Measurements from ENCODE around the gene PDE8B. TPM values are rescaled to one million over a fixed set of nuclear protein-coding genes. Genes with fewer than 3 reads are reported as not detected.

PDE8B gene
- total and polyA plus RNA-seq, 2 experiments from 2014 or later: 0.83 to 0.84 TPM

DNA sequence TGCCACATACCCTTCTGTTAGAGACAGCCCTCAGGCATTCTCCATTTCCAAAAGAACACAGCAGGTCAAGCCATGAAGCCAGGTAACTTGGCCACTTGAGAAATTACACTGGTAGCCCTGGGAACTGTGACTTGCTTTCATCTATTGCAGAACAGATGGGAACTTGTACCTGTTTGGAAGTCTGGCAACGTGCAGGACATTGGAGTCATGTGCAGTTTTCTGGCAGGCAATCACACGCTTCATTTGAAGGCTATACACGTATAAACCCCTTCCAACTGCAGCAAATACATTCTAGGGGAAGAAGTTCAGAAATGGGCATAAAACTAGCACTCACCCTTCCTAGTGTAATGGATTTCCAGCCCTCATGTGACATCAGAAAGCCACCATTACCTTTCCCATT lies 227.6 kb downstream of the PDE8B start:
- peaks cover 1% of the 10 kb centered on the region for H3K36me3 ChIP-seq
- H3K4me3 ChIP-seq: no peak overlapping the region
- H3K27me3 ChIP-seq: no peaks in the 10 kb centered on the region
- H3K9me3 ChIP-seq (ENCODE audit: low read depth): no peaks in the 10 kb centered on the region
- no peaks in the 10 kb centered on the region for H3K4me1 ChIP-seq (ENCODE audit: low read depth)
- no peak overlapping the region for H3K27ac ChIP-seq
- TF ChIP-seq CTCF (IDR thresholded peaks at IDR 0.05; ENCODE audit: low read depth, low read length): no peak
- DNase-seq (ENCODE audit: low read depth in 1 of 2, low spot score in 1 of 2): no peak

DNA sequence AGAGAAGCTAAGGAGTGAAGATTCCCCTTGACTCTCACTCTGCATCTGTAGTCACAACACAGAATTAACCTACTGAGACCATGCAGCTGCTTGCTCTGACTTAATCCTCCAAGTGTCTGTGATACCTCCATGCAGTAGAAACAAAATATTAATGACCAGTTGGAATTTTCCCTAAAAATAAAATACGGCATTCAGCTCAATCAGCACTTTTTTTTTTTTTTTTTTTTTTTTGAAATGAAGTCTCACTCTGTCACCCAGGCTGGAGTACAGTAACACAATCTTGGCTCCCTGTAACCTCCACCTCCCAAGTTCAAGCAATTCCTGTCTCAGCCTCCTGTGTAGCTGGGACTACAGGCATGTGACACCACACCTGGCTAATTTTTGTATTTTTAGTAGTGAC lies 233.2 kb downstream of the PDE8B start:
- no peak overlapping the region for H3K27ac ChIP-seq
- TF ChIP-seq CTCF (IDR thresholded peaks at IDR 0.05; ENCODE audit: low read depth, low read length): no peak
- no peak for DNase-seq (ENCODE audit: low read depth in 1 of 2, low spot score in 1 of 2)
- H3K4me1 ChIP-seq (ENCODE audit: low read depth): no peaks in the 10 kb centered on the region
- H3K36me3 ChIP-seq: peaks cover 2% of the 10 kb centered on the region
- H3K9me3 ChIP-seq (ENCODE audit: low read depth): no peaks in the 10 kb centered on the region
- no peak overlapping the region for H3K4me3 ChIP-seq
- no peaks in the 10 kb centered on the region for H3K27me3 ChIP-seq

DNA sequence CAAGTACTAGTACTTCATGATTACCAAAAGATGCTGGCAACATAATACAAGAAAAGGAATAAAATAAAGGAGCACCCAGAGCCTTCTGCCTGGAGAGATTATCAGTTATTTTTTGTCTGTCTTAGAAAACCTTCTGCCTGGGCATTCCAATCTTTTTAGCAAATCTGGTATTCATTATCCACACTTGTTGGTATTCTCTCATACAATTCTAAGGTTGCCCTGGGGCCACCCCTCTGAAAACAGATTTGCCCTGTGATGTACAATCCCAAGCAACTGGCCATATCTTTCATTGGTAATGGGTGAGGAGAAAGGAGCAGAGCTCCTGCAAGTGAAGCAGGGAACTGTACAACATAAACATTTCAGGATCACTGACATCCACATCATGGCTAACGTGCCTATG lies 233.9 kb downstream of the PDE8B start:
- Histone ChIP-seq H3K9me3 (ENCODE audit: low read depth) (no peaks in the 10 kb centered on the region), H3K4me3 (no peak overlapping the region), H3K36me3 (peaks cover 8% of the 10 kb centered on the region), H3K27me3 (no peaks in the 10 kb centered on the region), H3K27ac (no peak overlapping the region), H3K4me1 (ENCODE audit: low read depth) (no peaks in the 10 kb centered on the region)
- DNase-seq (ENCODE audit: low read depth in 1 of 2, low spot score in 1 of 2): no peak
- no peak for TF ChIP-seq CTCF (IDR thresholded peaks at IDR 0.05; ENCODE audit: low read depth, low read length)

DNA sequence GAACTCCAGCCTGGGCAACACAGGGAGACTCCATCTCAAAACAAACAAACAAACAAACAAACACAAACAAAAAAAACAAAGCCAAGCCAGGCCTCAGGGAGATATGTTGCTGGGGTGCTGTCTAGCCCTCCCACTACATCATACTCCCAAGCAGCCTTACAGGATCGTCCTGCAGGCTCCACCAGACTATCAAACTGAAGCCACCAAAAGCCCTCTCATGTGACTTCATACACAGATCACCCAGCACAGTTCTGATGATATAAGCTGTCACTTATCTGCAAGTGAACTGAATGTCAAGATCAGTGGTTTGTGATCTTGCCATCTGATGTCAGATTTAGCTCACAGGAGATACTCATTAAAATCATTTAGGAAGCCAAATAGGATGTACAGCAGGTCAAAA lies 238.4 kb downstream of the PDE8B start:
- Histone ChIP-seq H3K9me3 (ENCODE audit: low read depth) (no peaks in the 10 kb centered on the region), H3K27me3 (no peaks in the 10 kb centered on the region), H3K27ac (no peak overlapping the region), H3K4me3 (no peak overlapping the region), H3K4me1 (ENCODE audit: low read depth) (no peaks in the 10 kb centered on the region), H3K36me3 (peaks cover 11% of the 10 kb centered on the region)
- TF ChIP-seq CTCF (IDR thresholded peaks at IDR 0.05; ENCODE audit: low read depth, low read length): no peak
- no peak for DNase-seq (ENCODE audit: low read depth in 1 of 2, low spot score in 1 of 2)

GRCh38 chr5:77449277-77449676 lies 238.8 kb downstream of the PDE8B start:
- Histone ChIP-seq H3K27ac (no peak overlapping the region), H3K27me3 (no peaks in the 10 kb centered on the region), H3K4me3 (no peak overlapping the region), H3K4me1 (ENCODE audit: low read depth) (no peaks in the 10 kb centered on the region), H3K36me3 (peaks cover 11% of the 10 kb centered on the region), H3K9me3 (ENCODE audit: low read depth) (no peaks in the 10 kb centered on the region)
- peak in 1 of 2 donors; percentile 6 for DNase-seq (ENCODE audit: low read depth in 1 of 2, low spot score in 1 of 2)
- TF ChIP-seq CTCF (IDR thresholded peaks at IDR 0.05; ENCODE audit: low read depth, low read length): no peak

GRCh38 chr5:77449981-77450380 lies 239.5 kb downstream of the PDE8B start:
- H3K4me1 ChIP-seq (ENCODE audit: low read depth): no peaks in the 10 kb centered on the region
- no peak overlapping the region for H3K4me3 ChIP-seq
- TF ChIP-seq CTCF (IDR thresholded peaks at IDR 0.05; ENCODE audit: low read depth, low read length): no peak
- H3K36me3 ChIP-seq: peaks cover 11% of the 10 kb centered on the region
- no peaks in the 10 kb centered on the region for H3K9me3 ChIP-seq (ENCODE audit: low read depth)
- peak in 1 of 2 donors; percentile 4 for DNase-seq (ENCODE audit: low read depth in 1 of 2, low spot score in 1 of 2)
- no peaks in the 10 kb centered on the region for H3K27me3 ChIP-seq
- no peak overlapping the region for H3K27ac ChIP-seq
